Measurements from ENCODE around the gene KRTAP4-11.

KRTAP4-11 gene

GRCh38 chr17:41082626-41083025, 35.5 kb downstream of the KRTAP4-11 start:
- no peak for TF ChIP-seq ZNF76 (tag by site-specific recombination; IDR thresholded peaks at IDR 0.05; ENCODE audit: borderline replicate concordance, low read depth)
- no peak for TF ChIP-seq ZNF37A (tag by site-specific recombination; IDR thresholded peaks at IDR 0.05)
- TF ChIP-seq ZNF654 (tag by site-specific recombination; IDR thresholded peaks at IDR 0.05; ENCODE audit: low read depth), result no peak
- no peak for TF ChIP-seq ZNF248 (tag by site-specific recombination; IDR thresholded peaks at IDR 0.05)
- no peak for TF ChIP-seq MZF1 (tag by site-specific recombination; IDR thresholded peaks at IDR 0.05; ENCODE audit: borderline replicate concordance)

GRCh38 chr17:41076788-41077187, 41.4 kb downstream of the KRTAP4-11 start:
- TF ChIP-seq, protein P1, sequence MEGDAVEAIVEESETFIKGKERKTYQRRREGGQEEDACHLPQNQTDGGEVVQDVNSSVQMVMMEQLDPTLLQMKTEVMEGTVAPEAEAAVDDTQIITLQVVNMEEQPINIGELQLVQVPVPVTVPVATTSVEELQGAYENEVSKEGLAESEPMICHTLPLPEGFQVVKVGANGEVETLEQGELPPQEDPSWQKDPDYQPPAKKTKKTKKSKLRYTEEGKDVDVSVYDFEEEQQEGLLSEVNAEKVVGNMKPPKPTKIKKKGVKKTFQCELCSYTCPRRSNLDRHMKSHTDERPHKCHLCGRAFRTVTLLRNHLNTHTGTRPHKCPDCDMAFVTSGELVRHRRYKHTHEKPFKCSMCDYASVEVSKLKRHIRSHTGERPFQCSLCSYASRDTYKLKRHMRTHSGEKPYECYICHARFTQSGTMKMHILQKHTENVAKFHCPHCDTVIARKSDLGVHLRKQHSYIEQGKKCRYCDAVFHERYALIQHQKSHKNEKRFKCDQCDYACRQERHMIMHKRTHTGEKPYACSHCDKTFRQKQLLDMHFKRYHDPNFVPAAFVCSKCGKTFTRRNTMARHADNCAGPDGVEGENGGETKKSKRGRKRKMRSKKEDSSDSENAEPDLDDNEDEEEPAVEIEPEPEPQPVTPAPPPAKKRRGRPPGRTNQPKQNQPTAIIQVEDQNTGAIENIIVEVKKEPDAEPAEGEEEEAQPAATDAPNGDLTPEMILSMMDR (tag by site-specific recombination; IDR thresholded peaks at IDR 0.05), result no peak
- TF ChIP-seq ZNF785 (tag by site-specific recombination; IDR thresholded peaks at IDR 0.05), result no peak
- no peak for TF ChIP-seq ZNF654 (tag by site-specific recombination; IDR thresholded peaks at IDR 0.05; ENCODE audit: low read depth)
- peak; percentile 56; the same call in 1 of the 2 replicates for TF ChIP-seq SALL2 (tag by site-specific recombination; IDR thresholded peaks at IDR 0.05; ENCODE audit: borderline replicate concordance)
- TF ChIP-seq MYNN (tag by site-specific recombination; IDR thresholded peaks at IDR 0.05; ENCODE audit: borderline replicate concordance), result no peak
- peak; percentile 92 for TF ChIP-seq ZNF366 (tag by site-specific recombination; conservative IDR thresholded peaks at IDR 0.05)
- TF ChIP-seq PRDM1 (tag by site-specific recombination; IDR thresholded peaks at IDR 0.05), result peak; percentile 59
- H3K36me3 ChIP-seq (ENCODE audit: control insufficient read depth in 2 of 2, insufficient read depth in 1 of 2, low read length in 2 of 2), result no peaks in the 10 kb centered on the region
- CTCF ChIA-PET, result no interaction called here

More at GRCh38 chr17:41082626-41083025, 35.5 kb downstream of the KRTAP4-11 start:
- Histone ChIP-seq H3K27ac (ENCODE audit: extremely low read depth, low read depth, low read length) (no peak overlapping the region), H3K4me3 (ENCODE audit: low read depth, low read length) (no peak overlapping the region), H3K4me1 (ENCODE audit: control insufficient read depth, insufficient read depth, low read length) (no peaks in the 10 kb centered on the region), H3K36me3 (ENCODE audit: control insufficient read depth in 2 of 2, insufficient read depth in 1 of 2, low read length in 2 of 2) (no peaks in the 10 kb centered on the region), H3K9me3 (ENCODE audit: control insufficient read depth, insufficient read depth, low read depth, low read length) (no peaks in the 10 kb centered on the region)
- ChIA-PET CTCF (no interaction called here), POLR2A (no interaction called here)

DNA sequence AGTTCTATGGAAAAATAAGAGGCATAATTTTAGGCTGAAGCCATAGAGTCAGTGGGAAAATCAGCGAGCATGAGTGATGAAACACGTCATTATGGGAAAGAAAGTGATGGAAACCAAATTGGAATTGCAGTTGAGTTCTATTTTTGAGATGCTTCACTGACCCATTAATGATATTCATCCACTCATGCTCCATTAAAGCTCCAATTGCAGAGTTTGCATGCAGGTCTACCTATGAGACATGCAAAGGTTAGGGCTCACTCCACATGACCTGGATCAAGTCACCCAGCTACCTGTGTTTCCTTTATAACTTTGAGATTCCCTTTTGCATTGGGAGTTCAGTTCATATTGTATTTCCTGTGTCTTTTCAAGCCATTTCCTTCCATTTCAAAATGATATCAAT, 44.5 kb downstream of the KRTAP4-11 start:
- Histone ChIP-seq H3K4me1 (ENCODE audit: control insufficient read depth, insufficient read depth, low read length) (no peaks in the 10 kb centered on the region), H3K27ac (ENCODE audit: extremely low read depth, low read depth, low read length) (no peak overlapping the region), H3K9me3 (ENCODE audit: control insufficient read depth, insufficient read depth, low read depth, low read length) (no peaks in the 10 kb centered on the region), H3K4me3 (ENCODE audit: low read depth, low read length) (no peak overlapping the region), H3K36me3 (ENCODE audit: control insufficient read depth in 2 of 2, insufficient read depth in 1 of 2, low read length in 2 of 2) (no peaks in the 10 kb centered on the region)
- ChIA-PET CTCF (interaction anchor here (0.8 to 1.8 kb wide), 3 partner anchors 575 to 589 kb away, joined by 3 read pairs; no protein-coding TSS in a partner anchor), POLR2A (no interaction called here)
- TF ChIP-seq FEZF1 (tag by site-specific recombination; IDR thresholded peaks at IDR 0.05) (no peak), SCRT2 (tag by site-specific recombination; IDR thresholded peaks at IDR 0.05) (no peak), GLIS2 (tag by site-specific recombination; IDR thresholded peaks at IDR 0.05) (no peak), ZNF394 (tag by site-specific recombination; IDR thresholded peaks at IDR 0.05; ENCODE audit: borderline replicate concordance) (no peak), ZNF600 (tag by site-specific recombination; IDR thresholded peaks at IDR 0.05) (no peak), ZFP37 (tag by site-specific recombination; IDR thresholded peaks at IDR 0.05) (no peak)

More at GRCh38 chr17:41076788-41077187, 41.4 kb downstream of the KRTAP4-11 start:
- Histone ChIP-seq H3K27ac (ENCODE audit: extremely low read depth, low read depth, low read length) (no peak overlapping the region), H3K9me3 (ENCODE audit: control insufficient read depth, insufficient read depth, low read depth, low read length) (no peaks in the 10 kb centered on the region), H3K4me3 (ENCODE audit: low read depth, low read length) (no peak overlapping the region), H3K4me1 (ENCODE audit: control insufficient read depth, insufficient read depth, low read length) (no peaks in the 10 kb centered on the region)
- POLR2A ChIA-PET, result no interaction called here

All from HEK293 (cell line).